ENCODE data around the gene CALY.

CALY gene

DNA sequence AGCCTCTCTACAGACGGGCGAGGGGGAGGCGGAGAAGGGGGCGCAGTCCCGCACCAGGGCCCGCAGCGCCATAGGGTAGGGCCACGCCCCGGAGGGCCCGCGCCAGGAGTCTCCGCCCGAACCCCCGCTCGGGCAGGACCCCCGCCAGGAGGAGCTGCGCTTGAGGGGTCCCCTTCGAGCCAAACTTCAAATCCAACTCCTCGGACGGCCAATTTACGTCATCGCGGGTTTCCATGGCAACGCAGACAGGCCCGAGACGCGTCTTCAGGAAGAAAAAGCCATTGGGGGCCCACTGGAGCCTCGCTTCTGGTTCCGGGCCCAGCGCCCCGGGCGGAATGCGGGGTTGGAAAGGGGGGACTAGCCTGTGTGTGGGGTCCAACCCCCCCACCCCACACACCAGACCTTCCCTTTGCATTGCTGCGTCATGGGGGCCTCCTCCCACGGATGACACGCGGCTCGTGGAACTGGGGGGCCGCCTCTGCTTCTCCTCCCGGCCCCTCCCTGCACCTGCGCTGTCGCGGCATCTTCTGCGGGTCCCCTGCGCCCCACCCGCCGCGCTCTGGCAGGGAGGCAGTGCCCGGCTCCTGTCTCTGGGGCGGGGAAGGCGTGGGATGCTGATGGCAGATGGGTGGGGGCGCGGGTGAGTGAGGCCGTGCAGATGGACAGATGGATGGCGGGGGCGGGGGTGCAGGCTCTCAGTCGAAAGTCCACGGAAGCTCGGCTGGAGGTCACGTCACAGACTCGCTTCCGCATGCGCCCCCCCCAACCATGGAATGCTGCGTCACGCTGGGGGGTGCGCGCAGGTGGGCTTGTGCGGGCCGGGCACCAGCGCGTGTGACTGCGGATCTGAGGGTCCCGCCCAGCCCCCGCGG lies 1.2 kb downstream of the CALY start:
- no peak for TF ChIP-seq GATA3 (IDR thresholded peaks at IDR 0.05; ENCODE audit: low read depth, low read length)
- no peak for TF ChIP-seq GATA2 (IDR thresholded peaks at IDR 0.05; ENCODE audit: low read depth, low read length)

DNA sequence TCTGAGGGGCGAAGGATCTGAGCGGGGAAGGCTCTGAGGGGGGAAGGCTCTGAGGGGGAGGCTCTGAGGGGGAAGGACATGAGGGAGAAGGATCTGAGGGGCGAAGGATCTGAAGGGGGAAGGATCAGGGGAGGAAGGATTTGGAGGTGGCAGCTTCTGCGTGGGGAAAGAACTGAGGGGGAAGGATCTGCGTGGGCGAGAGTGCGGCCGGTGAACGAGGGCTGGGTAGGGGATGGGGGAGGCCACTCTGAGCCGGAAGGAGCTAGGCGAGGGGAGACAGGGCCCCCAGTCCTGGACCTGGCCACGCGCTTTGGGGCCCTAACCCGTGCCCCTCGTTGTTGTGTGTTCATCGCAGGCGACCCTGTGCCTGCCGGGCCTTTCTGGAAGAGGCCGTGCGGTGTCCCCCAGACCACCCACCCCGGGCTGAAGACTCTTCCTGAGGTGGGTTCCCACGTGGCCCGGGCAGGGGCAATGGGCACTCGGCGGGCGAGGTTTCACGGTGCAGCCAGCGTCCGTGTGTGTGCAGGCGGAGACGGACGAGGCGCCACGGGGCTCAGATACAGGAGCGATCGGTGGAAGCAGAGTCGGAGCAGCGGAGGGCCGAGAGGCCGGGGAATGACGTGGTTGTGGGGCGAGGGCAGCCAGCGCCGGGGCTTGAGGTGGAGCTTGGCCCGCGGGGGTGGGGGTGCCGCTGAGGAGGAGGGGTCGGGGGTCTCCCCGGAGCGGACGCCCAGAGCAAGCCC lies 2.0 kb downstream of the CALY start:
- TF ChIP-seq GATA3 (IDR thresholded peaks at IDR 0.05; ENCODE audit: low read depth, low read length) (no peak), GATA2 (IDR thresholded peaks at IDR 0.05; ENCODE audit: low read depth, low read length) (no peak)

DNA sequence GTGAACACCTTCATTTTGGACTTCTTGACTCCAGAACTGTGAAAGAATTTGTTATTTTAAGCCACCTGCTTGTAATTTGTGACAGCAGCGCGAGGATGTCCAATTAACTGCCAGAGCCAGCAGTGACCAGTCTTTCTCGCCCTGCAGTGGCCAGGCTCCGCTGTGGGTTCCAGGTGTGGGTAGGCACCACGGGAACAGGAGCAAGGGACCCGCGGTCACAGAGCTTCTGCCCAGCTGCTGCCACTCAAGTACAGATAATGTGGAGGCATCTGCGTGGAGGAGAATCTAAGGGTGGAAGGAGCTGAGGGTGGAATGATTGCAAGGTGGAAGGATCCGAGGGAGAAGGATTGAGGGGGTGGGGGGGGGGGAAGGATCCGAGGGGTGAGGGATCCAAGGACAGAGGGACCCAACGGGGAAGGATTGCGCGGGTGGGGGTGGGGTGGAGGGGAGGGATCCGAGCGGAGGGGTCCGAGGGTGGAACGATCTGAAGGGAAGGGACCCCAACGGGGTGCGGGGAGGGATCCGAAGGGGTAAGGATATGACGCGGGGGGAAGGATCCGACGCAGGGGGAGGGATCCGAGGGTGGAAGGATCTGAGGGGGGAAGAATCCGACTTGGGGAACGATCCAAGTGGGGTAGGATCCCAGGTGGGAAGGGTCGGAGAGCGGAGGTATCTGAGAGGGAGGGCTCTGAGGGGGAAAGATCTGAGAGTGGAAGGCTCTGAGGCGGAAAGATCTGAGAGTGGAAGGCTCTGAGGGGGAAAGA lies 3.6 kb downstream of the CALY start:
- TF ChIP-seq GATA2 (IDR thresholded peaks at IDR 0.05; ENCODE audit: low read depth, low read length): no peak
- no peak for TF ChIP-seq GATA3 (IDR thresholded peaks at IDR 0.05; ENCODE audit: low read depth, low read length)

DNA sequence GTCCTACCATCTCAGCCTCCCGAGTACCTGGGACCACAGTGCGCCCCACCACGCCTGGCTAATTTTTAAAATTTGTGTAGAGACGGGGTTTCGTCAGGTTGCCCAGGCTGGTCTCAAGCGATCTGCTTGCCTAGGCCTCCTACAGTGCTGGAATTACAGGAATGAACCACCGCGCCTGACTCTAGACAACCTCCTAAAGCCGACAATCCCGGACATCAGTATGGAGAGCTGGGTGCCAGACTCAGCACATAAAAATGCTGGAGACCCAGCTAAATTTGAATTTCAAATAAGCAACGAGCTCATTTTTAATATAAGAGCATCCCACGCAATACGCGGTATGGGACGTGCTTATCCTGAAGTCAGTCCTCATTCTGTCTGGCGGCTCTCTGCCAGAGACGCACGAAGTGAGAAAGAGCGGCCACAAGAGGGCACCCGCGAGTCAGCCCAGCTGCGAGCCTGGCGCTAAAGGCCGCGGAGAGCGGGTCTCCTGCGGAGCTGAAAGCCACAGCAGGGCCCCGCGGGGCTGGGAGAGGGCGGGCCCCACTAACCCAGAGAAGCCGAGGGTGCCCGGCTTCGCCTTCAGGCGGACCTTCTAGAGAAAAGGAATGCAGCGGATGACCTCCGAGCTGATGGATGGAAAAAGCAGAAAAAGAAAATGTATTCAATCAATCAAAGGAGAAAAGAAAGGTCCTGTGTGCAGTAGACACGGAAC lies 7.0 kb downstream of the CALY start:
- TF ChIP-seq GATA2 (IDR thresholded peaks at IDR 0.05; ENCODE audit: low read depth, low read length) (no peak), GATA3 (IDR thresholded peaks at IDR 0.05; ENCODE audit: low read depth, low read length) (no peak)

DNA sequence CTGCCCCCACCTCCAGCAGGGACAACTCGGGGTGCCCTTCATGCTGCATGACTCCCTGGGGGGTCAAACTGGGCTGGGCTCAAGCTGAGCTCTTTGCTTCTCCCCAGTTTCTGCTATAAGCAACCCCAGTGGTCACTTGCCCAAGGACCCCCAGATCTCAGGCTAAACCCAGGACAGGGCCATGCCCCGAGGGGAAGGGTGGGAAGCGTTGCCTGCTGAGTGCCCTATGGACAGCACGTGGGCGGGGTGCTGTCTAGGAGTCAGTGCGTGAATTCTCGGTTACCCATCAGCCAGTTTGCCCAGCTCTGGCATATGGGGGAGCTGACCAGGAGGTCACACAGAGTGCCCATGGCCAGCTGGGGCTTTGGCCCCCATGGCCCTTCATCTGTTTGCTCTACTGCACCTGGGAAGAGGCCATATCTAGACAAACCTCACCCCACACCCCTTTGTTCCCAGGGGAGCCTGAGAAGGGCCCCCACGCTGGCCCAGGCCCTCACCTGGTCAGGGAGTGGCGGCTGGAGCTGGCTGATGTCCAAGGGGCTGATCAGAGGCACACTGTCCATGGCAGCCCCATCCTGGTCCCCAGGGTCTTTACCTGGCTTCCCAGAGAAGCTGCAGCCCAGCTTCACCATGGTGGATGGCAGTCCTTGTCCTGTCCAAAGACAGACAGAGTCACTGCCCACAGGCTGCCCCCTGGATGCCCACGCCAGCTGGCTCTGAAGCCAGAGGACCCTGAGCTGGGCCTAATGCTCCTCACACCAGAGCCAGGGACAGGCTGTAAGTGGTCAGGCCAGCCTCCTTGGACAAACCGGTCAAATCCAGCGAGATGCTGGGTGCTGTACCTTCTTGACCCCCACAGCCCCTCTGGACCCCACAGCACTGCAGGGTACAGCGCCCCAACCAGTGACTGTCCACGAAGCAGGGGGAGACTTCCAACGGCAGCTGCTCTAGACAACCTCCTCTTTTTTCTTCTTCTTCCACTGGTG lies 8.0 kb downstream of the CALY start:
- no peak for TF ChIP-seq GATA2 (IDR thresholded peaks at IDR 0.05; ENCODE audit: low read depth, low read length)

DNA sequence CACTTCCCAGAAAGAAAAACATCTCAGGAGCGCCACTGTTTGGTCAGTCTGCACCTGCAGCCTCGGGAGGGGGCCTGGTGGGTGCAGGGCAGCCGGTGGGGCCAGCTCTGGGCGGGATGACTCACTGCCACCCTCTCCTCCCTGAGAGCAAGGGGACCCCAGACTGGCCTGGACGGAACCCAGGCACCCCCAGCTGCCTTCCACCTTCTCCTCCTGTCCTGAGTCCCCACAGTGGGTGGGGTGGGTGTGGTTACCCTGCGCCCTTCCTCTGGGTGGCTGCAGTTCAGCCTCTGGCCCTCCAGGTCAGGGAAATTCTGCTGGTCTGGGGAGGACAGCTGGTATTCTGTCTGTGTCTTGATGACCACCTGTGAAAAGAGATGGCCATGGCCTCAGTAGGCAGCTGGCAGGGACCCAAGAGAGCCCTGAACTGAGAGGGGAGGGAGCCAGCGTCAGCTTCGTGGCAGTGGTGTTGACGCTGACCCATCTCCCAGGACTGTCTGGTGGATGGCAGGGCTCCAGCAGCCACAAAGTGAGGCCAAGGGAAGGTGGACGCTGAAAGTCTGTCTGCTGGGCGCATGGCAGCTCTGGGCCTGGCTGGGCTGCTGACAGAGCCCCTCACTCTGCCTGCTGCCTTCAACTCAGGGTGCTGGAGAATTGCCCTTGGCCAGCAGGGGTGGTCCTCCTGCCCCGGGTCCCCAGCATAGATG lies 8.9 kb downstream of the CALY start:
- no peak for TF ChIP-seq GATA2 (IDR thresholded peaks at IDR 0.05; ENCODE audit: low read depth, low read length)
- no peak for TF ChIP-seq GATA3 (IDR thresholded peaks at IDR 0.05; ENCODE audit: low read depth, low read length)

DNA sequence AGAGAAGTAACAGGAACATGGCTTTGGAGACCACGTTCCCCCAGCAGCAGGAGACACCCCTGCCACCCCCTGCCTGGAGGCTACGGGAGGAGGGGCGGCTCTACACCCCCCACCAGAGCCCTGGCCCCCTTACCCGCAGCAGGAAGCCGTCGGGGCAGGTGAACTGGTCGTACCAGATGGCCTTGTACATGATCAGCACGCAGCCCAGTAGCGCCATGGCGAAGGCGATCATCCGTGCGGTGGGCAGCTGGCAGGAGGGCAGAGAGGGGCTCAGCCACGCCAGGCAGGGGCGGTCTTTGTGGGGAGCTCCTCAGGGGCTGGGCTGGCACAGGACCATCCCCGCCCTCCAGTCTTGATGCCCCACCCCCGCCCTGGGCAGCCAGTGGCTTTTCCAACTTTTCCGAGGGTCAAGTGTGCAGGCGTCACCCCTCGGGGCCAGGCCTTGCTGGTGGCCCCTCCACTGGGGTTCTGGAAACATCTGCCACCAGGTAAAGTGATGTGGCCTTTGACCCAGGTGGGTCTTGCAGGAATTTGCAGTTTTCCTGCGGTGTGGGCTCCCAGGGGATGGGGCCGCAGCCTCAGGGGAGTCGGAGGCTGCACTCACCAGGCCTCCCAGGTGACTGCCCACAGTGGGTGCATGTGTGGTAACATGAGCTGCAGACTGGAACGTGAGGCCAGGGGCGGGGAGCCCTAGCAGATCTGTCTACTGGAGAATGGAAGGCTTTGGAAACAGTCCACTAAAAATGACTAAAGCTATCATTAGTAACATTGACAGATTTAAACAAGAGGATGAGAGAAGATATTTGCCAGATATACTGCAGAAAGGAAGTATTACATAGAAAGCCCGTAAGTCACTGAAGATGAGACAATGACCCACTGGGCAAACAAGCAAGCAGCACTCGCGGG lies 9.7 kb downstream of the CALY start:
- no peak for TF ChIP-seq GATA2 (IDR thresholded peaks at IDR 0.05; ENCODE audit: low read depth, low read length)
- TF ChIP-seq GATA3 (IDR thresholded peaks at IDR 0.05; ENCODE audit: low read depth, low read length): no peak

DNA sequence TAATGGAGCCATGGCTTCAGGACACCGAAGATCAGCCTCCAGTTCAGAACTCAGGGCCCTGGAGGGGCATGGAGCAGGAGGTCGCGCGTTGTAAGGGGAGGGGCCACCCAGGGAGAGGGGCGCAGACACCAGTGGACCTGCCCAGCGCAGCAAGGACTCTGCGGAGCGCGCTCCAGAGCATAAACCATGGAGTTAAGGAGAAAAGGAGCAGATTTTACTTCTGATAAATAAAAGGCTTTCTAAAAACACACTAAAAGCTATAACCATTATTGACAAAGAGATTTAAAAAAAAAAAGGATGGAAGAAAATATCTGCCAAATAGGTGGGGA lies 10.5 kb downstream of the CALY start:
- no peak for TF ChIP-seq GATA3 (IDR thresholded peaks at IDR 0.05; ENCODE audit: low read depth, low read length)
- no peak for TF ChIP-seq GATA2 (IDR thresholded peaks at IDR 0.05; ENCODE audit: low read depth, low read length)

DNA sequence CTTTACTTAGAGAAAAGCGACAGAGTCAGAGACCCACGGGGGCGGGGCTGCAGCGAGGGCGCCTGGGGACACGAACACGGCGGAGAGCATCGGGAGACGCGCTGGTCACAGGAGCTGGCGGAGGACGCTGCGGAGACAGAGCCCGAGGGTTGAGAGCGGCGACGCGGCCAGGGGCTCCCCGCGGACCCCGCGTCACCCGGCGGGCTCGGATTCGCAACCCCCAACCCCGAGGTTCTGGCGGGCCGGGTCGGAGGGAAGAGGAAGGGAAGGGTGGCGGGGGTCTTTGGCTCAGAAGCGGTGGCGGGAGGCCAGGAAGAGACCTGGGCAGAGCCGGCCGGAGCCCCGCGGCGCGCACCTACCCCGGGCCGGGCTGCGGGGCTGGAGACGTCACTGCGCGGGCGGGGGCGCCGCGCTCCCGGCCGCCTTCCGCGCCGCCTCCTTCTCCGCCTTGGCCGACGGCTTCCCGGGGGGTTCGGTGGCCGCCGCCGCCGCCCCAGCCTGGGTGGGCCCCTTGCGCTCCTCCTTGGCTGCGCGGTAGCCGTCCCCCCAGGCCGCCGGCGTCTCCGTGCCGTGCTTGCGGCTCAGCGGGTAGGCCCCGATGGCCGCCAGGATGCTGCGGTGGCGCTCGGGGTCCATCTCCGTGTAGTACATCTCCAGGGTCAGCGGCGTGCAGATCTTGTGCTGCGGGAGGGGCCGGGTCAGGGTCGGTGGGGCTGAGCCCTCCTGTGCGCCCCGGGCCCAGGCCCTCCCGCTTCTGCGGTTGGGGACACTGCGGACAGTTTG lies 11.1 kb downstream of the CALY start:
- TF ChIP-seq GATA2 (IDR thresholded peaks at IDR 0.05; ENCODE audit: low read depth, low read length) (no peak), GATA3 (IDR thresholded peaks at IDR 0.05; ENCODE audit: low read depth, low read length) (no peak)

DNA sequence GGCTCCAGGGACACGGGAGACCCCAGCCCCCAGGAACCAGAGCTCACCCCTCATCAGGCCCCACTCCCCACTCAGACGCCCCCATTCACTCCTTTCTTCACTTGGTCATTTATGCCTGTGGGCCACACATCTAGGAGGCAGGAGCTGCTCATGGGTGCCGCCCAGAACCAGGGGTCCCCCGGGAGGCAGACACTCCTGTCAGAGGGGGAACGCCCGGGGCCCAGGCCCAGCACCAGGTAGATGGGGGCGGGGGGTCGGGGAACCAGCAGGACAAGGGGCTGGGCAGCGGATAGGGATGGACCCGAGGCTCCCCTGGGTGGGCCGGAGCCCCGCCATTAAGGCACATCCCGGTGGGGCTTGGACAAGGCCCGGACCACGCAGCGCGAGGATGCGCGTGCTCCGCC lies 11.8 kb downstream of the CALY start:
- TF ChIP-seq GATA3 (IDR thresholded peaks at IDR 0.05; ENCODE audit: low read depth, low read length) (no peak), GATA2 (IDR thresholded peaks at IDR 0.05; ENCODE audit: low read depth, low read length) (no peak)

Data from SH-SY5Y (cell line).